GM23248 (cell line): ENCODE measurements around the gene TMEM164. TPM values are rescaled to one million over a fixed set of nuclear protein-coding genes. Genes with fewer than 3 reads are reported as not detected.
A peak's percentile ranks its signal among the peaks of the same experiment; 100 is the strongest.

Source experiments
- DNase-seq: peaks from one replicate; pipeline ENCODE4 v3.0.0-alpha.2; 2015
- H2AFZ ChIP-seq: fragments of 200-600 bp; sonication (generic); 2 replicates; pipeline ENCODE4 v1.6.1; 2016; ENCODE audit warnings: antibody characterized with exemption
- H3F3A ChIP-seq: fragments of 200-600 bp; sonication (generic); 2 replicates; pipeline ENCODE4 v1.6.1; 2016; ENCODE audit warnings: mild to moderate bottlenecking, antibody characterized with exemption, mixed run types; ENCODE audit not compliant: insufficient read depth
- H3K27ac ChIP-seq: fragments of 200-600 bp; sonication (generic); 2 replicates; pipeline ENCODE4 v1.5.1; 2016; ENCODE audit warnings: mild to moderate bottlenecking
- H3K27me3 ChIP-seq: fragments of 200-600 bp; sonication (generic); replicated peaks from 2 replicates; pipeline ENCODE4 v1.6.1; 2016; ENCODE audit warnings: mild to moderate bottlenecking; ENCODE audit not compliant: insufficient read depth
- H3K36me3 ChIP-seq: fragments of 200-600 bp; sonication (generic); 2 replicates; pipeline ENCODE4 v1.6.1; 2016; ENCODE audit warnings: low read depth, mild to moderate bottlenecking
- H3K4me1 ChIP-seq: fragments of 200-600 bp; sonication (generic); 2 replicates; pipeline ENCODE4 v1.6.1; 2016; ENCODE audit warnings: mild to moderate bottlenecking; ENCODE audit not compliant: insufficient read depth
- H3K4me2 ChIP-seq: fragments of 200-600 bp; sonication (generic); one replicate; pipeline ENCODE4 v1.6.1; 2016; ENCODE audit warnings: mild to moderate bottlenecking; ENCODE audit not compliant: unreplicated experiment
- H3K4me3 ChIP-seq: fragments of 200-600 bp; sonication (generic); 2 replicates; pipeline ENCODE4 v1.5.1; 2016; ENCODE audit warnings: mild to moderate bottlenecking
- H3K79me2 ChIP-seq: fragments of 200-600 bp; sonication (generic); 2 replicates; pipeline ENCODE4 v1.6.1; 2016; ENCODE audit warnings: mild to moderate bottlenecking; ENCODE audit not compliant: insufficient read depth
- H3K9ac ChIP-seq: fragments of 200-600 bp; sonication (generic); 2 replicates; pipeline ENCODE4 v1.6.1; 2016; ENCODE audit warnings: mild to moderate bottlenecking
- H3K9me2 ChIP-seq: fragments of 200-600 bp; sonication (generic); 2 replicates; pipeline ENCODE4 v1.6.1; 2016; ENCODE audit warnings: mixed run types, mild to moderate bottlenecking, moderate library complexity; ENCODE audit not compliant: insufficient read depth
- H3K9me3 ChIP-seq: fragments of 200-600 bp; sonication (generic); one replicate; pipeline ENCODE4 v1.6.1; 2017; ENCODE audit warnings: low read depth
- H4K20me1 ChIP-seq: fragments of 200-600 bp; sonication (generic); 2 replicates; pipeline ENCODE4 v1.6.0; 2016; ENCODE audit not compliant: insufficient read depth
- EZH2 ChIP-seq: fragments of 200-600 bp; sonication (generic); IDR thresholded peaks from 2 replicates; pipeline ENCODE4 v1.6.1; 2018; ENCODE audit warnings: antibody characterized with exemption, mild to moderate bottlenecking; ENCODE audit not compliant: insufficient read depth, poor library complexity, severe bottlenecking
- EZH2phosphoT487 ChIP-seq: fragments of 200-600 bp; sonication (generic); IDR thresholded peaks from 2 replicates; pipeline ENCODE4 v1.6.1; 2018; ENCODE audit warnings: antibody characterized with exemption, moderate library complexity, mild to moderate bottlenecking, low read depth; ENCODE audit not compliant: insufficient read depth
- WGBS, 2 experiments: methylation state at CpG; one replicate each; pipeline ENCODE4 v1.1.6; 2015 to 2017; ENCODE audit warnings: low lambda C conversion rate in 2 of 2, low coverage in 1 of 2; ENCODE audit errors: missing lambda C conversion rate in 2 of 2; 5-methylcytosine and 5-hydroxymethylcytosine counted together
- in situ Hi-C: fragments of 300-500 bp; cut with MboI; formaldehyde crosslinking; loops from 2 replicates; pipeline ENCODE4 v1.15.0; 2020
- polyA plus RNA-seq: library from polyadenylated mRNA; unstranded; fragments of >200 nt; fragmentation: Nextera tagmentation; extraction: Ambion mirVana; gene quantifications from 2 replicates; pipeline ENCODE4 v1.2.1, GENCODE V29; 2016
- total RNA-seq: library from RNA; depleted of rRNA; stranded (reverse); fragments of >200 nt; shearing (Covaris generic); gene quantifications from 2 replicates; pipeline ENCODE4 v1.2.3, GENCODE V29; 2014

Gene TMEM164
- total and polyA plus RNA-seq, 2 experiments from 2014 or later, result 1.4 to 9.1 TPM

DNA sequence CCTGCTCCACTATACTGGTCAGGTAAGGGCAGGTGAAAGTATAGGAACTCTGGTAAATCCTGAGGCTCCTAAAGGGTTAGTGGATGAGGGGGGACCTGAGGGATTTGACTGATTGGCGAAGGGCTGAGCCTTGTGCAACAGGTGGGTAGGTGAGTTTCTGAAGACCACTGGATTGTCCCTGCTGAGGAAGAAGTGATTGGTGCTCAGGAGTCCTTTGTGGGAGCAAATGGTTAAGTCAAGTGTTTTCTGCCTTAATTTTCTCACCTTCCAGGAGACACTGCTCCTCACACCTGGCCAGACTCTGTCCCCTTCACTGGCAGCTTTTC lies 158.4 kb downstream of the TMEM164 start:
- WGBS, 2 experiments, result 89 to 100% methylated on average over 1 of the region's 1 CpG
- DNase-seq, result no peak
- Histone ChIP-seq H3K36me3 (no peaks in the 10 kb centered on the region), H4K20me1 (no peaks in the 10 kb centered on the region), H3K27ac (peak overlapping the region; percentile 86), H3F3A (no peaks in the 10 kb centered on the region), H3K9me2 (no peaks in the 10 kb centered on the region), H3K4me1 (0 out of 2 replicates have a peak, but pooled peaks cover 5% of the 10 kb centered on the region), H3K9me3 (no peaks in the 10 kb centered on the region), H3K4me3 (no peak overlapping the region), H3K27me3 (no peaks in the 10 kb centered on the region), H3K4me2 (peak overlapping the region; percentile 11), H3K79me2 (no peaks in the 10 kb centered on the region), H2AFZ (no peak overlapping the region), H3K9ac (peak overlapping the region; percentile 68)
- in situ Hi-C loops, result loop anchor here (5.0 to 10.0 kb wide), 2 partner anchors 163 to 251 kb away; no protein-coding TSS in a partner anchor
- TF ChIP-seq EZH2 (no peak), EZH2phosphoT487 (no peak)

DNA sequence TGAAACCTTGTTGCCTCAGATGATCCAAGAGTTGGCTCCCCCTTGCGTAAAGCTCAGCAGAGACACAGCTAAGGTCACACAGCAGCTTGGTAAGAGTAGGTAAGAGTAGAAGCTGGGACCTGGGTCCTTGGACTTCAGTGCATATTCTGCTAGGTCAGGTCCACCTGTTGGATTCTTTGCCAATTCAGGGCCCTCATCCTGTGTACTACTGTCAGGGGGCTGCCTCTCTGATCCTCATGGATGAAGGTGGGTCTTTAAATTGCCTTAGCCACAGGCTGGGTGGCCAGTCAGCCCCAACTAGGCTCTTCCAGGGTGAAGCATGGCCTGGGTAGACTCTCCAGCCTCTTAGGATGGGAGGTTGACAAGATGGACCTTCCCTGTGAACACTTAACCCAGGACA lies 159.2 kb downstream of the TMEM164 start:
- H2AFZ ChIP-seq, result no peak overlapping the region
- H3K4me2 ChIP-seq, result no peak overlapping the region
- H3K27ac ChIP-seq, result no peak overlapping the region
- no peaks in the 10 kb centered on the region for H3K27me3 ChIP-seq
- WGBS, 2 experiments, result 100% methylated on average over 1 of the region's 1 CpG
- H3F3A ChIP-seq, result no peaks in the 10 kb centered on the region
- TF ChIP-seq EZH2phosphoT487 (no peak), EZH2 (no peak)
- H3K9me3 ChIP-seq, result no peaks in the 10 kb centered on the region
- DNase-seq, result no peak
- no peaks in the 10 kb centered on the region for H3K9me2 ChIP-seq
- H3K4me3 ChIP-seq, result no peak overlapping the region
- H4K20me1 ChIP-seq, result no peaks in the 10 kb centered on the region
- no peaks in the 10 kb centered on the region for H3K79me2 ChIP-seq
- no peak overlapping the region for H3K9ac ChIP-seq
- in situ Hi-C loops, result loop anchor here (5.0 to 10.0 kb wide), 2 partner anchors 163 to 250 kb away; no protein-coding TSS in a partner anchor
- 0 out of 2 replicates have a peak, but pooled peaks cover 5% of the 10 kb centered on the region for H3K4me1 ChIP-seq
- H3K36me3 ChIP-seq, result no peaks in the 10 kb centered on the region

DNA sequence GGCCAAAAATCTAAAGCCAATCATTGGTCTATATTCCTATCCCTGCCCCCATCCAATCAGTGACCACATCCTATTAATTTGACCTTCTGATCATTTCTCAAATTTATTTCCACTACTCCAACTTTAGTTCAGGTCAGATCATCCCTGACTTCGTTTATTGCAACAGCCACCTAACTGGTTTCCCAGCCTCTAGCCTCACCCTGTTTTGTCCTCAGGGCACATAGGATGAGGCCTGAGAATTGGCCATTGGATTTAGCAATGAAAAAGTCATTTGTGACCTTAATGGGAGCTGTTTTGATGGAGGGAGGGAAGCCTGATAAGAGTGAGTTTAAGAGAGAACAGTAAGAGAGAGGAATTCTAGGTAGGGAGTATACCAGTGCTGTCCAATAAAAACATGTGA lies 160.0 kb downstream of the TMEM164 start:
- H3K4me1 ChIP-seq, result peaks cover 5% of the 10 kb centered on the region; the same call in 1 of the 2 replicates
- no peaks in the 10 kb centered on the region for H3F3A ChIP-seq
- H3K9ac ChIP-seq, result no peak overlapping the region
- in situ Hi-C loops, result loop anchor here (5.0 to 10.0 kb wide), 2 partner anchors 162 to 249 kb away; no protein-coding TSS in a partner anchor
- H3K9me3 ChIP-seq, result no peaks in the 10 kb centered on the region
- TF ChIP-seq EZH2, result no peak
- TF ChIP-seq EZH2phosphoT487, result no peak
- H3K4me2 ChIP-seq, result no peak overlapping the region
- no peak overlapping the region for H3K4me3 ChIP-seq
- no peak overlapping the region for H2AFZ ChIP-seq
- no peaks in the 10 kb centered on the region for H3K36me3 ChIP-seq
- no peaks in the 10 kb centered on the region for H3K79me2 ChIP-seq
- H3K9me2 ChIP-seq, result no peaks in the 10 kb centered on the region
- H3K27me3 ChIP-seq, result no peaks in the 10 kb centered on the region
- no peak overlapping the region for H3K27ac ChIP-seq
- no peaks in the 10 kb centered on the region for H4K20me1 ChIP-seq
- WGBS, 2 experiments, result 83 to 100% methylated on average over 1 of the region's 1 CpG
- no peak for DNase-seq

DNA sequence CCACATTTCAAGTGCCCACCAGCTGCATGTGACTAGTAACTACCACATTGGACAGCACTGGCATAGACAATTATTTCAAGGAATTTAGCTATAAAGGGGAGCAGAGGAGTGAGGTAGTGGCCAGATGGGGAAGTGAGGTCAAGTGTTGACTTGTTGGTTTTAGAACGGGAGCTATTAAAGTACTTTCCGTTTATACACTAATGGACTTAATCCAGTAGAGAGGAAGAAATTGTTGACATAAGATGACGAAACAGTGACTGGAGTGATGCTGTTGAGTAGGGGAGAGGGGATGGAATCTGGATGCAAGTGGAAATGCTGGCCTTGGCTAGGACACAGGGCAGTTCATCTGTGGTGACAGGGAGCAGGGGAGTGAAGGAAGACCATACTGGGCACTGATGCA lies 160.6 kb downstream of the TMEM164 start:
- Histone ChIP-seq H3K9me3 (no peaks in the 10 kb centered on the region), H3K9ac (no peak overlapping the region), H3K36me3 (no peaks in the 10 kb centered on the region), H3K4me1 (peaks cover 12% of the 10 kb centered on the region), H3K4me2 (no peak overlapping the region), H3K79me2 (no peaks in the 10 kb centered on the region), H3K27ac (no peak overlapping the region), H2AFZ (no peak overlapping the region), H3K9me2 (no peaks in the 10 kb centered on the region), H3K4me3 (no peak overlapping the region), H4K20me1 (no peaks in the 10 kb centered on the region), H3K27me3 (no peaks in the 10 kb centered on the region), H3F3A (no peaks in the 10 kb centered on the region)
- TF ChIP-seq EZH2, result no peak
- no peak for TF ChIP-seq EZH2phosphoT487
- whole genome bisulfite sequencing, 2 experiments, result 97 to 100% methylated on average over 3 of the region's 3 CpGs
- DNase-seq, result no peak
- in situ Hi-C loops, result loop anchor here (5.0 to 10.0 kb wide), 2 partner anchors 161 to 249 kb away; no protein-coding TSS in a partner anchor
